Stomach (tissue), 4 donors: ENCODE results near the gene GRIA4.
"Not testable (repeated sequence)": the region's sequence is repeated elsewhere in the genome, so short reads cannot be mapped to it uniquely, and the experiment has no call there.

ENCODE experiments used
- EP300 ChIP-seq: sonication (generic); formaldehyde crosslinking; IDR thresholded peaks from one replicate; pipeline ENCODE4 v1.6.1; 2017; ENCODE audit warnings: antibody characterized with exemption
- POLR2A ChIP-seq, 4 donors: fragments of 450-650 bp; IDR thresholded peaks; one replicate each; pipeline ENCODE4 v1.6.1; 2016; ENCODE audit warnings: antibody characterized with exemption in 4 of 4, control low read depth in 2 of 4, mild to moderate bottlenecking in 1 of 4, moderate library complexity in 1 of 4
- POLR2AphosphoS5 ChIP-seq, 3 donors: sonication (generic); formaldehyde crosslinking; IDR thresholded peaks; one replicate each; pipeline ENCODE4 v1.6.1; 2016; ENCODE audit warnings: antibody characterized with exemption in 3 of 3
- TF ChIP-seq, protein P1 (sequence below), 7 experiments: fragments of 450-650 bp in 4 of 7; fragments of 200-600 bp in 3 of 7; sonication (generic) in 3 of 7; IDR thresholded peaks; one replicate each; pipeline ENCODE4 v1.5.1; 2016 to 2019; ENCODE audit warnings: antibody characterized with exemption in 7 of 7, control low read depth in 2 of 7, mild to moderate bottlenecking in 1 of 7

GRCh38 chr11:105878927-105879326, 269.1 kb downstream of the GRIA4 start:
- not testable (repeated sequence) for TF ChIP-seq POLR2A (IDR thresholded peaks at IDR 0.05); POLR2AphosphoS5 (IDR thresholded peaks at IDR 0.05); EP300
- TF ChIP-seq, protein P1, sequence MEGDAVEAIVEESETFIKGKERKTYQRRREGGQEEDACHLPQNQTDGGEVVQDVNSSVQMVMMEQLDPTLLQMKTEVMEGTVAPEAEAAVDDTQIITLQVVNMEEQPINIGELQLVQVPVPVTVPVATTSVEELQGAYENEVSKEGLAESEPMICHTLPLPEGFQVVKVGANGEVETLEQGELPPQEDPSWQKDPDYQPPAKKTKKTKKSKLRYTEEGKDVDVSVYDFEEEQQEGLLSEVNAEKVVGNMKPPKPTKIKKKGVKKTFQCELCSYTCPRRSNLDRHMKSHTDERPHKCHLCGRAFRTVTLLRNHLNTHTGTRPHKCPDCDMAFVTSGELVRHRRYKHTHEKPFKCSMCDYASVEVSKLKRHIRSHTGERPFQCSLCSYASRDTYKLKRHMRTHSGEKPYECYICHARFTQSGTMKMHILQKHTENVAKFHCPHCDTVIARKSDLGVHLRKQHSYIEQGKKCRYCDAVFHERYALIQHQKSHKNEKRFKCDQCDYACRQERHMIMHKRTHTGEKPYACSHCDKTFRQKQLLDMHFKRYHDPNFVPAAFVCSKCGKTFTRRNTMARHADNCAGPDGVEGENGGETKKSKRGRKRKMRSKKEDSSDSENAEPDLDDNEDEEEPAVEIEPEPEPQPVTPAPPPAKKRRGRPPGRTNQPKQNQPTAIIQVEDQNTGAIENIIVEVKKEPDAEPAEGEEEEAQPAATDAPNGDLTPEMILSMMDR (IDR thresholded peaks at IDR 0.05): not testable (repeated sequence)
